GM03348 (cell line): ENCODE measurements around the gene BICC1.

Experiments
- DNase-seq: peaks from one replicate; pipeline ENCODE4 v3.0.0; 2012; ENCODE audit warnings: low spot score

Gene BICC1

GRCh38 chr10:58868736-58869435, 356.2 kb downstream of the BICC1 start:
- DNase-seq: peak; percentile 34

DNA sequence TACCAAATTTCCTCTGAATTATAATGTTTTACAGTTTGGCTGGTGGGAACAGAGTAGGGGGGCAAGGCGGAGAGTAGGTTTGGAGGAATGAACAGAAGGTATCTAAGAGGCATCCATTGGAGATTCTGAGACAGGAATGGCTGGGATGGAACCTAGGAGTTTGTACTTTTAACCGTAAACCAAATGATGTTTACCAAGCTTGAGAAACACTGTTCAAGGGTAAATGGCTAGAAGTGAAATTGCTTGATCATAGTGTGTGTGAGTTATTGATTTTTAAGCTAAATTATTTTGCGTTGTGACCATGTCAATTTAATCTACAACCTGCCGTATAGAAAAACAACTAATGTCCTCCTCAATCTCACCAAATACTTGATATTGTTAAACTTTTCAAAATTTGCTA, 357.4 kb downstream of the BICC1 start:
- no peak for DNase-seq

GRCh38 chr10:58873161-58873560, 360.5 kb downstream of the BICC1 start:
- no peak for DNase-seq
